ENCODE data around the gene SP9.

DNA sequence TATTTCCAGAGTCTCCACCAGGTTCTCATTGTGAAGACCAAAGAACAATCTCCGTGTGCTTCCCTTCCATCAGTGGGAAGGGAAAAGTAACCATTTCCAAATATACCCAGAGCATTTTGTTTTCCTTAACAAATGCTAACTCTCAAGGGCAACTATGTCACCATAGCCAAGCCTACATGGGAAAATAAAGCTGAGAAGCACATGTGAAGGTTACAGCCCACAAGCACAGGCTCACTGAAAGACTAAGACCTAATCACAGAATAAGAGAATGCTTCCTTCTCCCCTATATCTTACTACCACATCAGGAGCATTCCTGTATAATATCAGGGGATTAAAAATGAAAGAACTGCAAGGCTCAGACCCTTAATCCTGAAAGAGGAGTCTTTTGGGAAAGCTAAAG, 28.2 kb downstream of the SP9 start:
- TF ChIP-seq, protein P1, sequence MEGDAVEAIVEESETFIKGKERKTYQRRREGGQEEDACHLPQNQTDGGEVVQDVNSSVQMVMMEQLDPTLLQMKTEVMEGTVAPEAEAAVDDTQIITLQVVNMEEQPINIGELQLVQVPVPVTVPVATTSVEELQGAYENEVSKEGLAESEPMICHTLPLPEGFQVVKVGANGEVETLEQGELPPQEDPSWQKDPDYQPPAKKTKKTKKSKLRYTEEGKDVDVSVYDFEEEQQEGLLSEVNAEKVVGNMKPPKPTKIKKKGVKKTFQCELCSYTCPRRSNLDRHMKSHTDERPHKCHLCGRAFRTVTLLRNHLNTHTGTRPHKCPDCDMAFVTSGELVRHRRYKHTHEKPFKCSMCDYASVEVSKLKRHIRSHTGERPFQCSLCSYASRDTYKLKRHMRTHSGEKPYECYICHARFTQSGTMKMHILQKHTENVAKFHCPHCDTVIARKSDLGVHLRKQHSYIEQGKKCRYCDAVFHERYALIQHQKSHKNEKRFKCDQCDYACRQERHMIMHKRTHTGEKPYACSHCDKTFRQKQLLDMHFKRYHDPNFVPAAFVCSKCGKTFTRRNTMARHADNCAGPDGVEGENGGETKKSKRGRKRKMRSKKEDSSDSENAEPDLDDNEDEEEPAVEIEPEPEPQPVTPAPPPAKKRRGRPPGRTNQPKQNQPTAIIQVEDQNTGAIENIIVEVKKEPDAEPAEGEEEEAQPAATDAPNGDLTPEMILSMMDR (IDR thresholded peaks at IDR 0.05; ENCODE audit: low read length) = no peak
- TF ChIP-seq EZH2 (IDR thresholded peaks at IDR 0.05; ENCODE audit: borderline replicate concordance, low read length) = no peak
